ENCODE measurements around the gene PPP2R3C. TPM values are rescaled to one million over a fixed set of nuclear protein-coding genes. Genes with fewer than 3 reads are reported as not detected.

The PPP2R3C gene
- total RNA-seq, 2 donors from 2014 or later = 14.7 to 27.8 TPM

DNA sequence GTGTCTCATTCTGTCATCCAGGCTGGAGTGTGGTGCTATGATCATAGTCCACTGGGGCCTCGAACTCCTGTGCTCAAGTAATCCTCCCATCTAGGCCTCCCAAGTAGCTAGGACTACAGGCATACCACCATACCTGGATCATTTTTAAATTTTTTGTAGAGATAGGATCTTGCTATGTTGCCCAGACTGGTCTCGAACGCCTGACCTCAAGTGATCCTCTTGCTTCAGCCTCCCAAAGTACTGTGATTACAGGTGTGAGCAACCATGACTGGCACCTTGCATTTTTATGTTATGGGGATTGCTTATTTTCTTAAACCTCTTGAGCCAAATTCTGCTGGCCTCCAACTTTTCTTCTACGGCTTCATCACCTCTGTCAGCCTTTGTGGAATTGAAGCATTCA is 27.4 kb upstream of the PPP2R3C start:
- H3K4me3 ChIP-seq = no peak overlapping the region
- TF ChIP-seq, protein P1, sequence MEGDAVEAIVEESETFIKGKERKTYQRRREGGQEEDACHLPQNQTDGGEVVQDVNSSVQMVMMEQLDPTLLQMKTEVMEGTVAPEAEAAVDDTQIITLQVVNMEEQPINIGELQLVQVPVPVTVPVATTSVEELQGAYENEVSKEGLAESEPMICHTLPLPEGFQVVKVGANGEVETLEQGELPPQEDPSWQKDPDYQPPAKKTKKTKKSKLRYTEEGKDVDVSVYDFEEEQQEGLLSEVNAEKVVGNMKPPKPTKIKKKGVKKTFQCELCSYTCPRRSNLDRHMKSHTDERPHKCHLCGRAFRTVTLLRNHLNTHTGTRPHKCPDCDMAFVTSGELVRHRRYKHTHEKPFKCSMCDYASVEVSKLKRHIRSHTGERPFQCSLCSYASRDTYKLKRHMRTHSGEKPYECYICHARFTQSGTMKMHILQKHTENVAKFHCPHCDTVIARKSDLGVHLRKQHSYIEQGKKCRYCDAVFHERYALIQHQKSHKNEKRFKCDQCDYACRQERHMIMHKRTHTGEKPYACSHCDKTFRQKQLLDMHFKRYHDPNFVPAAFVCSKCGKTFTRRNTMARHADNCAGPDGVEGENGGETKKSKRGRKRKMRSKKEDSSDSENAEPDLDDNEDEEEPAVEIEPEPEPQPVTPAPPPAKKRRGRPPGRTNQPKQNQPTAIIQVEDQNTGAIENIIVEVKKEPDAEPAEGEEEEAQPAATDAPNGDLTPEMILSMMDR (IDR thresholded peaks at IDR 0.05) = no peak
- no peaks in the 10 kb centered on the region for H3K4me1 ChIP-seq
- no peak overlapping the region for H3K27ac ChIP-seq
- DNase-seq (ENCODE audit: low spot score) = no peak
- H3K27me3 ChIP-seq = no peaks in the 10 kb centered on the region
- H3K36me3 ChIP-seq = no peaks in the 10 kb centered on the region
- H3K9me3 ChIP-seq = no peaks in the 10 kb centered on the region

DNA sequence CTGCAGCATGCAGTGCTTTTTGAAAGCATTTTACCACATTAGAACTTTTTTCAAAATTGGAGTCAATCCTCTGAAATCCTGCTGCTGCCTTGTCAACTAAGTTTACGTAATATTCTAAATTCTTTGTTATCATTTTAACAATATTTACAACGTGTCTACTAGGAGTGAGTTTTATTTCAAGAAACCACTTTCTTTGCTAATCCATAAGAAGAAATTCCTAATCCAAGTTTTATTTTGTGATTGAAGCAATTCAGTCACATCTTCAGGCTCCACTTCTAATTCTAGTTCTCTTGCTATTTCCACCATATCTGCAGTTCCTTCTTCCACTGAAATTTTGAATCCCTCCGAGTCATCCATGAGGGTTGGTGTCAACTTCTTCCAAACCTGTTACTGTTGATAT is 25.9 kb upstream of the PPP2R3C start:
- Histone ChIP-seq H3K36me3 (no peaks in the 10 kb centered on the region), H3K9me3 (no peaks in the 10 kb centered on the region), H3K4me3 (no peak overlapping the region), H3K4me1 (no peaks in the 10 kb centered on the region), H3K27me3 (no peaks in the 10 kb centered on the region), H3K27ac (no peak overlapping the region)
- no peak for DNase-seq (ENCODE audit: low spot score)
- TF ChIP-seq, protein P1 (IDR thresholded peaks at IDR 0.05) = no peak

- TF ChIP-seq, protein P1 (IDR thresholded peaks at IDR 0.05) = no peak
- H3K36me3 ChIP-seq = no peaks in the 10 kb centered on the region
- no peak overlapping the region for H3K4me3 ChIP-seq
- no peak for DNase-seq (ENCODE audit: low spot score)
- no peaks in the 10 kb centered on the region for H3K9me3 ChIP-seq
- no peak overlapping the region for H3K27ac ChIP-seq
- no peaks in the 10 kb centered on the region for H3K4me1 ChIP-seq
- H3K27me3 ChIP-seq = no peaks in the 10 kb centered on the region
These were observed 25.4 kb upstream of the PPP2R3C start for GRCh38 chr14:35147186-35147585.

- Histone ChIP-seq H3K9me3 (no peaks in the 10 kb centered on the region), H3K36me3 (no peaks in the 10 kb centered on the region), H3K4me3 (no peak overlapping the region), H3K27ac (no peak overlapping the region), H3K27me3 (no peaks in the 10 kb centered on the region), H3K4me1 (no peaks in the 10 kb centered on the region)
- TF ChIP-seq, protein P1 (IDR thresholded peaks at IDR 0.05) = no peak
- no peak for DNase-seq (ENCODE audit: low spot score)
These were observed 24.9 kb upstream of the PPP2R3C start for GRCh38 chr14:35146711-35147149.

DNA sequence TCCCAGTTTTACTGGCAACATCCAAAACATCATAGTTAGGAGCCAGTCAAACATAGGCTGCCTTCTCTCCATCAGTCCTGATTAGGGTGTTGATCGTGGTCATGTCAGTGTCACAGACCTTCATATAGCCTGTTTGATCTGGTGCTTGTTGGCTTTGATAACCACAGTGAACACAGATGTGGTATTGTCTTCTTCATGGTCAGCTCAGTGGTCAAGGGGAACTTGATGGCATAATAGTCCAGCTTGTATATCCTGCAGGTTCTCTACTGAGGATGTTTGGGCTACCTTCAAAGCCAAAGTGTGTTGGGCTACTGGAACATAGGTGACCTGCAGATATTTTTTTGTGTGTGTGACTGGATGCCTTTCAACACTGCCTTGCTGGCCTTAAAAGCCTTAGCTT is 22.2 kb upstream of the PPP2R3C start:
- TF ChIP-seq, protein P1 (IDR thresholded peaks at IDR 0.05) = no peak
- Histone ChIP-seq H3K4me3 (no peak overlapping the region), H3K9me3 (no peaks in the 10 kb centered on the region), H3K27ac (no peak overlapping the region), H3K4me1 (no peaks in the 10 kb centered on the region), H3K36me3 (no peaks in the 10 kb centered on the region), H3K27me3 (no peaks in the 10 kb centered on the region)
- no peak for DNase-seq (ENCODE audit: low spot score)
